Neural progenitor cell (in vitro differentiated cells): ENCODE data around the gene G0S2. TPM values are rescaled to one million over a fixed set of nuclear protein-coding genes. Genes with fewer than 3 reads are reported as not detected.

Experiments used
- DNase-seq: peaks from one replicate; pipeline ENCODE4 v3.0.0-alpha.2; 2016; ENCODE audit warnings: low spot score
- H2AFZ ChIP-seq: fragments of 200-600 bp; sonication (generic); replicated peaks from 2 replicates; pipeline ENCODE4 v1.6.1; 2016; ENCODE audit warnings: antibody characterized with exemption
- H3F3A ChIP-seq: fragments of 200-600 bp; sonication (generic); 2 replicates; pipeline ENCODE4 v1.6.1; 2016; ENCODE audit warnings: antibody characterized with exemption, low read depth
- H3K27ac ChIP-seq: fragments of 200-600 bp; sonication (generic); 2 replicates; pipeline ENCODE4 v1.5.1; 2016; ENCODE audit warnings: mild to moderate bottlenecking
- H3K27me3 ChIP-seq: fragments of 200-600 bp; sonication (generic); 2 replicates; pipeline ENCODE4 v1.6.1; 2016; ENCODE audit warnings: mild to moderate bottlenecking, moderate library complexity
- H3K36me3 ChIP-seq: fragments of 200-600 bp; sonication (generic); 2 replicates; pipeline ENCODE4 v1.5.1; 2016
- H3K4me1 ChIP-seq: fragments of 200-600 bp; sonication (generic); 2 replicates; pipeline ENCODE4 v1.6.1; 2016; ENCODE audit warnings: mixed run types
- H3K4me2 ChIP-seq: fragments of 200-600 bp; sonication (generic); 2 replicates; pipeline ENCODE4 v1.6.1; 2016
- H3K4me3 ChIP-seq: fragments of 200-600 bp; sonication (generic); 2 replicates; pipeline ENCODE4 v1.5.1; 2016
- H3K79me2 ChIP-seq: fragments of 200-600 bp; sonication (generic); 2 replicates; pipeline ENCODE4 v1.6.1; 2016; ENCODE audit warnings: low read depth
- H3K9ac ChIP-seq: fragments of 200-600 bp; sonication (generic); 2 replicates; pipeline ENCODE4 v1.6.1; 2016
- H3K9me3 ChIP-seq: fragments of 200-600 bp; sonication (generic); 2 replicates; pipeline ENCODE4 v1.5.1; 2016; ENCODE audit warnings: low read depth
- H4K20me1 ChIP-seq: fragments of 200-600 bp; sonication (generic); 2 replicates; pipeline ENCODE4 v1.6.1; 2016; ENCODE audit warnings: low read depth
- H3K27ac Mint-ChIP-seq: 3 replicates; pipeline ENCODE4 v1.8.0; 2021; ENCODE audit warnings: mixed read lengths
- H3K27me3 Mint-ChIP-seq: 2 replicates; pipeline ENCODE4 v1.8.0; 2022; ENCODE audit warnings: low read depth, mild to moderate bottlenecking, inconsistent platforms, moderate library complexity, mixed read lengths; ENCODE audit not compliant: insufficient read depth
- H3K36me3 Mint-ChIP-seq: 3 replicates; pipeline ENCODE4 v1.8.0; 2021; ENCODE audit warnings: mixed read lengths
- H3K4me1 Mint-ChIP-seq: 3 replicates; pipeline ENCODE4 v1.8.0; 2021; ENCODE audit warnings: mixed read lengths
- H3K4me3 Mint-ChIP-seq: 3 replicates; pipeline ENCODE4 v1.8.0; 2021; ENCODE audit warnings: mild to moderate bottlenecking, moderate library complexity, mixed read lengths
- H3K9me3 Mint-ChIP-seq: 3 replicates; pipeline ENCODE4 v1.8.0; 2020; ENCODE audit warnings: mixed read lengths
- EZH2 ChIP-seq: fragments of 200-600 bp; sonication (generic); IDR thresholded peaks from 2 replicates; pipeline ENCODE4 v1.6.1; 2017; ENCODE audit warnings: antibody characterized with exemption, mild to moderate bottlenecking, moderate library complexity
- EZH2phosphoT487 ChIP-seq: fragments of 200-600 bp; sonication (generic); IDR thresholded peaks from 2 replicates; pipeline ENCODE4 v1.6.1; 2017; ENCODE audit warnings: antibody characterized with exemption
- total RNA-seq: library from RNA; depleted of rRNA; stranded (reverse); fragments of >200 nt; gene quantifications from 2 replicates; pipeline ENCODE4 v1.2.3, GENCODE V29; 2015; ENCODE audit warnings: low replicate concordance
- TF ChIP-seq, protein P1 (sequence below): fragments of 200-600 bp; sonication (generic); IDR thresholded peaks from 2 replicates; pipeline ENCODE4 v1.5.1; 2017; ENCODE audit warnings: antibody characterized with exemption, mild to moderate bottlenecking

G0S2 gene
- total RNA-seq, 1 donor from 2014 or later: not detected

DNA sequence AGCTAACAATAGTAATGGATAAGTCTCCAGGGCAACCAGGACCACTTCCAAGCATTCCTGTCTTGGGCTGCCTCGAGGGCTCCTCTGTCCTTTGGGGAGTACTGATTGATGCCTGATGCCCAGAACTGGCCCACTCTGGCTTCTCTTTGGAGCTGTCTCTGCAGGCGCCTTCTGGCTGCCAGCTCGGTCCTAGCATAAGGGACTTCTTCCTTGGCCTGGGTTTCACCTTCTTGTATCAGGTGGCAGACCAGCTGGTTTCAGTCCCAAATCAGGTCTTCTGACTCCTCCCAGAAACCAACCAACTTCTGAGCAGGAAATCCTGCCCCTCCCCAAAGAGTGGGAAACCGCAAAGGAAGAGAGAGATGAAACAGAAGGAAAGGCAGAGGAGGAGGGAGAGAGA lies 10.6 kb downstream of the G0S2 start:
- DNase-seq: peak; percentile 39
- Mint-ChIP-seq H3K4me1 (peaks cover 3% of the 10 kb centered on the region), H3K27ac (no peak overlapping the region), H3K27me3 (peaks cover 3% of the 10 kb centered on the region), H3K4me3 (no peak overlapping the region), H3K36me3 (no peaks in the 10 kb centered on the region), H3K9me3 (no peaks in the 10 kb centered on the region)
- Histone ChIP-seq H3K27ac (no peak overlapping the region), H3K9ac (no peak overlapping the region), H3F3A (no peaks in the 10 kb centered on the region), H3K4me1 (peaks cover 6% of the 10 kb centered on the region), H3K4me3 (no peak overlapping the region), H4K20me1 (no peaks in the 10 kb centered on the region), H3K36me3 (no peaks in the 10 kb centered on the region), H3K9me3 (no peaks in the 10 kb centered on the region), H3K79me2 (no peaks in the 10 kb centered on the region), H3K27me3 (peaks cover 28% of the 10 kb centered on the region), H3K4me2 (peak overlapping the region; percentile 16), H2AFZ (no peak overlapping the region)
- TF ChIP-seq, protein P1, sequence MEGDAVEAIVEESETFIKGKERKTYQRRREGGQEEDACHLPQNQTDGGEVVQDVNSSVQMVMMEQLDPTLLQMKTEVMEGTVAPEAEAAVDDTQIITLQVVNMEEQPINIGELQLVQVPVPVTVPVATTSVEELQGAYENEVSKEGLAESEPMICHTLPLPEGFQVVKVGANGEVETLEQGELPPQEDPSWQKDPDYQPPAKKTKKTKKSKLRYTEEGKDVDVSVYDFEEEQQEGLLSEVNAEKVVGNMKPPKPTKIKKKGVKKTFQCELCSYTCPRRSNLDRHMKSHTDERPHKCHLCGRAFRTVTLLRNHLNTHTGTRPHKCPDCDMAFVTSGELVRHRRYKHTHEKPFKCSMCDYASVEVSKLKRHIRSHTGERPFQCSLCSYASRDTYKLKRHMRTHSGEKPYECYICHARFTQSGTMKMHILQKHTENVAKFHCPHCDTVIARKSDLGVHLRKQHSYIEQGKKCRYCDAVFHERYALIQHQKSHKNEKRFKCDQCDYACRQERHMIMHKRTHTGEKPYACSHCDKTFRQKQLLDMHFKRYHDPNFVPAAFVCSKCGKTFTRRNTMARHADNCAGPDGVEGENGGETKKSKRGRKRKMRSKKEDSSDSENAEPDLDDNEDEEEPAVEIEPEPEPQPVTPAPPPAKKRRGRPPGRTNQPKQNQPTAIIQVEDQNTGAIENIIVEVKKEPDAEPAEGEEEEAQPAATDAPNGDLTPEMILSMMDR: no peak
- TF ChIP-seq EZH2: no peak
- TF ChIP-seq EZH2phosphoT487: no peak

DNA sequence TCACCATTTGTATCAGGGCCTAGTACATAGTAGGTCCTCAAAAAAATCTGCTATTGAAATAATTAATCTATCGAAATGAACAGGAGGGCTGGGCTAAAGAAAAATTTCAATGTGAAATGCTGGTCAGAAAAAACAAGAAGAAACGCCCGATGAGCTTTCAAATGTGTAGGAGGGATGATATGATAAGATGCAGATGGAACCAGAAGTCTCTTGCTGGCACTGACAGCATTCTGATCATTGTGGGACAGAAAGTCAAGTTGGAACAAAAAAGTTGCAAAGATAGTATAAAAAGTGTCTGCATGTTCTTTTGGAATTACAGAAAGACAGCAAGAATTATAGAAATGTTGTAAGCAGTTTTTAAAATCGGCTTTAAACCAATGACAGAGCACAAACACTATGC lies 11.1 kb downstream of the G0S2 start:
- Mint-ChIP-seq H3K27me3 (peaks cover 3% of the 10 kb centered on the region), H3K4me1 (peaks cover 3% of the 10 kb centered on the region), H3K27ac (no peak overlapping the region), H3K4me3 (no peak overlapping the region), H3K9me3 (no peaks in the 10 kb centered on the region), H3K36me3 (no peaks in the 10 kb centered on the region)
- no peaks in the 10 kb centered on the region for H3F3A ChIP-seq
- no peaks in the 10 kb centered on the region for H3K9me3 ChIP-seq
- H3K4me1 ChIP-seq: peaks cover 6% of the 10 kb centered on the region
- H3K36me3 ChIP-seq: no peaks in the 10 kb centered on the region
- no peak overlapping the region for H3K27ac ChIP-seq
- H2AFZ ChIP-seq: no peak overlapping the region
- H3K27me3 ChIP-seq: peaks cover 23% of the 10 kb centered on the region
- TF ChIP-seq EZH2 (no peak), EZH2phosphoT487 (no peak)
- TF ChIP-seq, protein P1: no peak
- no peak for DNase-seq
- no peaks in the 10 kb centered on the region for H4K20me1 ChIP-seq
- no peaks in the 10 kb centered on the region for H3K79me2 ChIP-seq
- no peak overlapping the region for H3K9ac ChIP-seq
- H3K4me3 ChIP-seq: no peak overlapping the region
- H3K4me2 ChIP-seq: no peak overlapping the region

DNA sequence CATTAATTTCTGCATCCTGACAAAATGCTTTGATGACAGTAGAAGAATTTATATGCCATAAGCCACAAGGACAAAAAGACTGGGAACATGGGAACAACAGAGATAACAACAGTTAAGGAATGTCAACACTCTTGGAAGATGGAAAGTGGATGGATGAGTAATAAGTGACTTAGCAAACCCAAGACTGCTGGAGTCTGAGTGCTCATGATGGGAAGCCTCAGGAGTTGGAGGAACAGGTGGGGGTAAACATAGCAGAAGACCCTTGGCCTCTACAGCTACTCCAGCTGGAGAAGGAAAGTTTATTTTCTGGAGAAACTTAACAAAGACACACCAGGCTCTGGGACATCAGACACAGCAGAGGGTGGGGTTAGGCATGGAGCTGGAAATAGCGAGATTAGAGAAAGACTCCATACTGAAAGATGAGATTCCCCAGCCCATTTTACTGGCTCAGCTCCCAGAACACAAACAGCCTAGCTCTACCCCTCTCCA lies 13.6 kb downstream of the G0S2 start:
- Histone ChIP-seq H3K36me3 (no peaks in the 10 kb centered on the region), H3F3A (no peaks in the 10 kb centered on the region), H3K9ac (no peak overlapping the region), H3K79me2 (no peaks in the 10 kb centered on the region), H3K4me1 (peaks cover 6% of the 10 kb centered on the region), H2AFZ (no peak overlapping the region), H4K20me1 (no peaks in the 10 kb centered on the region), H3K9me3 (no peaks in the 10 kb centered on the region), H3K4me3 (no peak overlapping the region), H3K4me2 (no peak overlapping the region), H3K27me3 (peaks cover 9% of the 10 kb centered on the region), H3K27ac (no peak overlapping the region)
- TF ChIP-seq, protein P1: no peak
- TF ChIP-seq EZH2 (no peak), EZH2phosphoT487 (no peak)
- H3K9me3 Mint-ChIP-seq: no peaks in the 10 kb centered on the region
- H3K4me3 Mint-ChIP-seq: no peak overlapping the region
- no peak overlapping the region for H3K27ac Mint-ChIP-seq
- H3K36me3 Mint-ChIP-seq: no peaks in the 10 kb centered on the region
- peaks cover 6% of the 10 kb centered on the region for H3K4me1 Mint-ChIP-seq
- H3K27me3 Mint-ChIP-seq: peaks cover 3% of the 10 kb centered on the region
- DNase-seq: no peak
